Measurements from ENCODE around the gene LAPTM4A.
A peak's percentile ranks its signal among the peaks of the same experiment; 100 is the strongest.

DNA sequence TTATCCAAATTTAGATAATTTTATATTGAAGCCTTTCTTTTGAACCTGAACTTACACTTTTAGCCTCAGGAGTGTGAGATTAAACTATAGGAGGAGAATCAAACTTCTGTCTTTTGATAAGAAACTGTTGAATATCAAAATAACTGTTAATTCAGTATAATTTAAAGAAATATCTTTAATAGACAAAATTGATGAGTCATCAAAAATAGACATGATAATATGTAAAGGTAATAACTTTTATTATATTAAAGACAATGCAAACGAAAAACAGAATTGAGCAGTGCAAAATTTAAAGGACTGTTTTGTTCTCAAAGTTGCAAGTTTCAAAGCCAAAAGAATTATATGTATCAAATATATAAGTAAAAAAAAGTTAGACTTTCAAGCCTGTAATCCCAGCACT lies 59.5 kb downstream of the LAPTM4A start:
- TF ChIP-seq, protein P1, sequence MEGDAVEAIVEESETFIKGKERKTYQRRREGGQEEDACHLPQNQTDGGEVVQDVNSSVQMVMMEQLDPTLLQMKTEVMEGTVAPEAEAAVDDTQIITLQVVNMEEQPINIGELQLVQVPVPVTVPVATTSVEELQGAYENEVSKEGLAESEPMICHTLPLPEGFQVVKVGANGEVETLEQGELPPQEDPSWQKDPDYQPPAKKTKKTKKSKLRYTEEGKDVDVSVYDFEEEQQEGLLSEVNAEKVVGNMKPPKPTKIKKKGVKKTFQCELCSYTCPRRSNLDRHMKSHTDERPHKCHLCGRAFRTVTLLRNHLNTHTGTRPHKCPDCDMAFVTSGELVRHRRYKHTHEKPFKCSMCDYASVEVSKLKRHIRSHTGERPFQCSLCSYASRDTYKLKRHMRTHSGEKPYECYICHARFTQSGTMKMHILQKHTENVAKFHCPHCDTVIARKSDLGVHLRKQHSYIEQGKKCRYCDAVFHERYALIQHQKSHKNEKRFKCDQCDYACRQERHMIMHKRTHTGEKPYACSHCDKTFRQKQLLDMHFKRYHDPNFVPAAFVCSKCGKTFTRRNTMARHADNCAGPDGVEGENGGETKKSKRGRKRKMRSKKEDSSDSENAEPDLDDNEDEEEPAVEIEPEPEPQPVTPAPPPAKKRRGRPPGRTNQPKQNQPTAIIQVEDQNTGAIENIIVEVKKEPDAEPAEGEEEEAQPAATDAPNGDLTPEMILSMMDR (IDR thresholded peaks at IDR 0.05), result no peak
- TF ChIP-seq, protein P2, sequence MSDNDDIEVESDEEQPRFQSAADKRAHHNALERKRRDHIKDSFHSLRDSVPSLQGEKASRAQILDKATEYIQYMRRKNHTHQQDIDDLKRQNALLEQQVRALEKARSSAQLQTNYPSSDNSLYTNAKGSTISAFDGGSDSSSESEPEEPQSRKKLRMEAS (IDR thresholded peaks at IDR 0.05), result no peak
- TF ChIP-seq HOXA7 (CRISPR knock-in tag; IDR thresholded peaks at IDR 0.05), result no peak
- no peak for TF ChIP-seq POLR2A (IDR thresholded peaks at IDR 0.05; ENCODE audit: low read length)
- TF ChIP-seq, protein P3, sequence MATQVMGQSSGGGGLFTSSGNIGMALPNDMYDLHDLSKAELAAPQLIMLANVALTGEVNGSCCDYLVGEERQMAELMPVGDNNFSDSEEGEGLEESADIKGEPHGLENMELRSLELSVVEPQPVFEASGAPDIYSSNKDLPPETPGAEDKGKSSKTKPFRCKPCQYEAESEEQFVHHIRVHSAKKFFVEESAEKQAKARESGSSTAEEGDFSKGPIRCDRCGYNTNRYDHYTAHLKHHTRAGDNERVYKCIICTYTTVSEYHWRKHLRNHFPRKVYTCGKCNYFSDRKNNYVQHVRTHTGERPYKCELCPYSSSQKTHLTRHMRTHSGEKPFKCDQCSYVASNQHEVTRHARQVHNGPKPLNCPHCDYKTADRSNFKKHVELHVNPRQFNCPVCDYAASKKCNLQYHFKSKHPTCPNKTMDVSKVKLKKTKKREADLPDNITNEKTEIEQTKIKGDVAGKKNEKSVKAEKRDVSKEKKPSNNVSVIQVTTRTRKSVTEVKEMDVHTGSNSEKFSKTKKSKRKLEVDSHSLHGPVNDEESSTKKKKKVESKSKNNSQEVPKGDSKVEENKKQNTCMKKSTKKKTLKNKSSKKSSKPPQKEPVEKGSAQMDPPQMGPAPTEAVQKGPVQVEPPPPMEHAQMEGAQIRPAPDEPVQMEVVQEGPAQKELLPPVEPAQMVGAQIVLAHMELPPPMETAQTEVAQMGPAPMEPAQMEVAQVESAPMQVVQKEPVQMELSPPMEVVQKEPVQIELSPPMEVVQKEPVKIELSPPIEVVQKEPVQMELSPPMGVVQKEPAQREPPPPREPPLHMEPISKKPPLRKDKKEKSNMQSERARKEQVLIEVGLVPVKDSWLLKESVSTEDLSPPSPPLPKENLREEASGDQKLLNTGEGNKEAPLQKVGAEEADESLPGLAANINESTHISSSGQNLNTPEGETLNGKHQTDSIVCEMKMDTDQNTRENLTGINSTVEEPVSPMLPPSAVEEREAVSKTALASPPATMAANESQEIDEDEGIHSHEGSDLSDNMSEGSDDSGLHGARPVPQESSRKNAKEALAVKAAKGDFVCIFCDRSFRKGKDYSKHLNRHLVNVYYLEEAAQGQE (IDR thresholded peaks at IDR 0.05), result no peak
- peak; percentile 99 for TF ChIP-seq MAFK (IDR thresholded peaks at IDR 0.05; ENCODE audit: partially characterized antibody)
- no peak for TF ChIP-seq MAZ (IDR thresholded peaks at IDR 0.05; ENCODE audit: borderline replicate concordance, low read depth, low read length)
- no peak for TF ChIP-seq CHD4 (IDR thresholded peaks at IDR 0.05; ENCODE audit: borderline replicate concordance)
- TF ChIP-seq POLR2AphosphoS2 (conservative IDR thresholded peaks at IDR 0.05; ENCODE audit: low read length), result no peak
- TF ChIP-seq CBX8 (IDR thresholded peaks at IDR 0.05), result no peak
- no peak for TF ChIP-seq TFCP2L1 (CRISPR knock-in tag; IDR thresholded peaks at IDR 0.05)
- no peak for TF ChIP-seq EP300 (IDR thresholded peaks at IDR 0.05)
- no peak for TF ChIP-seq ZNF302 (CRISPR knock-in tag; IDR thresholded peaks at IDR 0.05)

Data from A549 (cell line).